H9 (cell line): ENCODE results near the gene CMTM4. TPM values are rescaled to one million over a fixed set of nuclear protein-coding genes. Genes with fewer than 3 reads are reported as not detected.

ENCODE experiments used
- DNase-seq: peaks from one replicate; pipeline ENCODE4 v3.0.0-alpha.2; 2017
- H2AFZ ChIP-seq: one replicate; pipeline ENCODE4 v1.6.1; 2013; ENCODE audit warnings: mild to moderate bottlenecking, low read length, control low read depth, moderate library complexity
- H2AK5ac ChIP-seq: 2 replicates; pipeline ENCODE4 v1.6.1; 2013; ENCODE audit warnings: low read length, control low read depth, mixed read lengths; ENCODE audit not compliant: insufficient read length
- H2BK120ac ChIP-seq: one replicate; pipeline ENCODE4 v1.6.1; 2013; ENCODE audit warnings: low read depth, mild to moderate bottlenecking, low read length, control low read depth, inconsistent platforms; ENCODE audit not compliant: poor library complexity, severe bottlenecking
- H2BK12ac ChIP-seq: 2 replicates; pipeline ENCODE4 v1.6.1; 2013; ENCODE audit warnings: low read length, control low read depth, mixed read lengths, low read depth; ENCODE audit not compliant: insufficient read length
- H2BK15ac ChIP-seq: 2 replicates; pipeline ENCODE4 v1.6.1; 2013; ENCODE audit warnings: low read depth, low read length, control low read depth
- H2BK20ac ChIP-seq: one replicate; pipeline ENCODE4 v1.6.1; 2013; ENCODE audit warnings: low read depth, mild to moderate bottlenecking, low read length, control low read depth, inconsistent platforms; ENCODE audit not compliant: poor library complexity, severe bottlenecking
- H2BK5ac ChIP-seq: 2 replicates; pipeline ENCODE4 v1.6.1; 2013; ENCODE audit warnings: low read length, control low read depth, mixed read lengths; ENCODE audit not compliant: insufficient read length
- H3K14ac ChIP-seq: 2 replicates; pipeline ENCODE4 v1.6.1; 2013; ENCODE audit warnings: low read length, control low read depth; ENCODE audit not compliant: insufficient read depth
- H3K18ac ChIP-seq: 2 replicates; pipeline ENCODE4 v1.6.1; 2013; ENCODE audit warnings: low read depth, mild to moderate bottlenecking, mixed read lengths, low read length, control low read depth; ENCODE audit not compliant: insufficient read length
- H3K23ac ChIP-seq: 2 replicates; pipeline ENCODE4 v1.6.1; 2013; ENCODE audit warnings: low read length, control low read depth, mixed read lengths, low read depth; ENCODE audit not compliant: insufficient read length
- H3K23me2 ChIP-seq: 2 replicates; pipeline ENCODE4 v1.6.1; 2013; ENCODE audit warnings: low read depth, mild to moderate bottlenecking, mixed read lengths, low read length, control low read depth; ENCODE audit not compliant: insufficient read length, poor library complexity, severe bottlenecking
- H3K27ac ChIP-seq: 2 replicates; pipeline ENCODE4 v1.5.1; 2013; ENCODE audit warnings: low read length, control low read depth, mixed read lengths, low read depth; ENCODE audit not compliant: insufficient read length
- H3K27me3 ChIP-seq: 2 replicates; pipeline ENCODE4 v1.6.1; 2013; ENCODE audit warnings: low read length, control low read depth, inconsistent platforms; ENCODE audit not compliant: insufficient read depth
- H3K4ac ChIP-seq: 2 replicates; pipeline ENCODE4 v1.6.1; 2013; ENCODE audit warnings: low read depth, mild to moderate bottlenecking, control low read depth, inconsistent platforms, low read length, moderate library complexity
- H3K4me1 ChIP-seq: 2 replicates; pipeline ENCODE4 v1.6.1; 2013; ENCODE audit warnings: low read length, control low read depth, inconsistent platforms; ENCODE audit not compliant: insufficient read depth
- H3K4me2 ChIP-seq: 2 replicates; pipeline ENCODE4 v1.6.1; 2013; ENCODE audit warnings: low read length, control low read depth, mixed read lengths; ENCODE audit not compliant: insufficient read length, insufficient read depth
- H3K56ac ChIP-seq: 2 replicates; pipeline ENCODE4 v1.6.1; 2013; ENCODE audit warnings: low read depth, mild to moderate bottlenecking, mixed read lengths, low read length, control low read depth; ENCODE audit not compliant: insufficient read length
- H3K79me1 ChIP-seq: 2 replicates; pipeline ENCODE4 v1.6.1; 2013; ENCODE audit warnings: low read depth, mild to moderate bottlenecking, moderate library complexity, low read length, control low read depth, inconsistent platforms; ENCODE audit not compliant: insufficient read depth, poor library complexity, severe bottlenecking
- H3K79me2 ChIP-seq: 2 replicates; pipeline ENCODE4 v1.6.1; 2013; ENCODE audit warnings: low read length, control low read depth, inconsistent platforms; ENCODE audit not compliant: insufficient read depth
- H3K9ac ChIP-seq: 2 replicates; pipeline ENCODE4 v1.6.1; 2013; ENCODE audit warnings: low read length, control low read depth, mixed read lengths; ENCODE audit not compliant: insufficient read length; ENCODE audit errors: extremely low read depth
- H3K9me3 ChIP-seq: one replicate; pipeline ENCODE4 v1.6.1; 2013; ENCODE audit warnings: low read depth, low read length, inconsistent platforms; ENCODE audit not compliant: control insufficient read depth
- H3T11ph ChIP-seq: one replicate; pipeline ENCODE4 v1.6.1; 2013; ENCODE audit warnings: mild to moderate bottlenecking, low read length, control low read depth, inconsistent platforms
- H4K20me1 ChIP-seq: one replicate; pipeline ENCODE4 v1.6.1; 2013; ENCODE audit not compliant: control insufficient read depth, insufficient read length, insufficient read depth
- H4K5ac ChIP-seq: 2 replicates; pipeline ENCODE4 v1.6.1; 2013; ENCODE audit warnings: low read depth, mild to moderate bottlenecking, mixed read lengths, low read length, control low read depth; ENCODE audit not compliant: insufficient read length
- H4K8ac ChIP-seq: replicated peaks from 2 replicates; pipeline ENCODE4 v1.6.1; 2013; ENCODE audit warnings: low read length, control low read depth, mixed read lengths, low read depth; ENCODE audit not compliant: insufficient read length
- H4K91ac ChIP-seq: 2 replicates; pipeline ENCODE4 v1.6.1; 2013; ENCODE audit warnings: low read depth, mild to moderate bottlenecking, moderate library complexity, mixed read lengths, low read length, control low read depth; ENCODE audit not compliant: insufficient read length
- H3K27ac Mint-ChIP-seq, 3 experiments: 2 replicates in 2 of 3; 3 replicates in 1 of 3; pipeline ENCODE4 v1.8.0; 2020 to 2021; ENCODE audit warnings: mixed read lengths in 3 of 3, mild to moderate bottlenecking in 1 of 3, moderate library complexity in 1 of 3
- H3K27me3 Mint-ChIP-seq: 2 replicates; pipeline ENCODE4 v1.8.0; 2021; ENCODE audit warnings: low read depth, mild to moderate bottlenecking, moderate library complexity, mixed read lengths
- H3K36me3 Mint-ChIP-seq, 3 experiments: 2 replicates in 2 of 3; 3 replicates in 1 of 3; pipeline ENCODE4 v1.8.0; 2020 to 2021; ENCODE audit warnings: low read depth in 3 of 3, mixed read lengths in 3 of 3; ENCODE audit not compliant: insufficient read depth in 1 of 3
- H3K4me1 Mint-ChIP-seq, 2 experiments: 2 replicates each; pipeline ENCODE4 v1.8.0; 2020; ENCODE audit warnings: mixed read lengths in 2 of 2
- H3K4me3 Mint-ChIP-seq, 2 experiments: 2 replicates in 1 of 2; 3 replicates in 1 of 2; pipeline ENCODE4 v1.8.0; 2020 to 2021; ENCODE audit warnings: mild to moderate bottlenecking in 2 of 2, mixed read lengths in 2 of 2, moderate library complexity in 1 of 2
- H3K9me3 Mint-ChIP-seq, 2 experiments: 2 replicates in 1 of 2; 3 replicates in 1 of 2; pipeline ENCODE4 v1.8.0; 2020; ENCODE audit warnings: mild to moderate bottlenecking in 2 of 2, mixed read lengths in 2 of 2, moderate library complexity in 1 of 2
- WGBS: extraction: QIAGEN DNeasy Blood & Tissue Kit; methylation state at CpG from one replicate; pipeline ENCODE4 v1.1.7; 2013; ENCODE audit warnings: missing lambda C conversion rate, low lambda C conversion rate, mixed read lengths; ENCODE audit not compliant: insufficient read length; ENCODE audit errors: extremely low coverage; 5-methylcytosine and 5-hydroxymethylcytosine counted together
- total RNA-seq: library from RNA; stranded (reverse); gene quantifications from 2 replicates; pipeline ENCODE4 v1.2.1, GENCODE V29; 2021
- TF ChIP-seq, protein P1 (sequence below): fragments of 200-600 bp; sonication (generic); conservative IDR thresholded peaks from 3 replicates; pipeline ENCODE4 v1.8.0; 2021; ENCODE audit warnings: antibody characterized with exemption, mild to moderate bottlenecking

The CMTM4 gene
- total RNA-seq, 1 experiment from 2014 or later: 40.5 TPM

DNA sequence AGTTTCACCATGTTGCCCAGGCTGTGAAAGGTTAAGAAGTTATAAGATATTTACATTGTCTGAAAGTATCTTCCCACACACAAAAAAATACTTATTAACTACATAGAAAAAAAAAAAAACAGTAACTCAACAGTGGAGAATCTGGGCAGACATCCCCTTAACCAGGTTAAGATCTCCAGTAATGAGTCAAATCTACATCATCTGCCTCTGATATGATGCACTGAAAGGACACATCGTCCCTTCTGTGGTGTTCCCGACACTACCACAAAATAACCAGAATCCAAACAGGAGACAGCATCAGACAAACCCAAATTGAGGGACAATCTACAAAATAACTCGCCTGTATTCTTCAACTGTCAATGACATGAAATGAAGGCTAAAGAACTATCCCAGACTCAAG, 40.0 kb downstream of the CMTM4 start:
- Mint-ChIP-seq H3K9me3 (no peaks in the 10 kb centered on the region), H3K4me3 (no peak overlapping the region), H3K27ac (no peak overlapping the region), H3K4me1 (peaks cover 23 to 30% of the 10 kb centered on the region in 2 experiments), H3K36me3 (no peaks in the 10 kb centered on the region), H3K27me3 (no peaks in the 10 kb centered on the region; the same call in 1 of the 2 replicates)
- Histone ChIP-seq H3K23ac (no peak overlapping the region), H3K27me3 (no peaks in the 10 kb centered on the region), H3T11ph (no peak overlapping the region), H2BK120ac (no peak overlapping the region), H2BK12ac (no peak overlapping the region), H3K14ac (no peak overlapping the region), H3K4ac (no peak overlapping the region), H3K4me1 (0 out of 2 replicates have a peak, but pooled peaks cover 2% of the 10 kb centered on the region), H3K9ac (no peak overlapping the region), H2BK15ac (no peak overlapping the region), H3K4me2 (no peak overlapping the region), H4K91ac (no peak overlapping the region), H2BK5ac (no peak overlapping the region), H2BK20ac (no peak overlapping the region), H3K18ac (no peak overlapping the region), H3K27ac (no peak overlapping the region), H4K20me1 (no peaks in the 10 kb centered on the region), H3K23me2 (no peaks in the 10 kb centered on the region), H3K9me3 (no peaks in the 10 kb centered on the region), H2AFZ (no peak overlapping the region), H4K8ac (no peak overlapping the region), H3K79me2 (peaks cover 2% of the 10 kb centered on the region; the same call in 1 of the 2 replicates), H3K79me1 (peaks cover 2% of the 10 kb centered on the region), H2AK5ac (no peak overlapping the region), H3K56ac (no peak overlapping the region), H4K5ac (no peak overlapping the region)
- no peak for DNase-seq
- TF ChIP-seq, protein P1, sequence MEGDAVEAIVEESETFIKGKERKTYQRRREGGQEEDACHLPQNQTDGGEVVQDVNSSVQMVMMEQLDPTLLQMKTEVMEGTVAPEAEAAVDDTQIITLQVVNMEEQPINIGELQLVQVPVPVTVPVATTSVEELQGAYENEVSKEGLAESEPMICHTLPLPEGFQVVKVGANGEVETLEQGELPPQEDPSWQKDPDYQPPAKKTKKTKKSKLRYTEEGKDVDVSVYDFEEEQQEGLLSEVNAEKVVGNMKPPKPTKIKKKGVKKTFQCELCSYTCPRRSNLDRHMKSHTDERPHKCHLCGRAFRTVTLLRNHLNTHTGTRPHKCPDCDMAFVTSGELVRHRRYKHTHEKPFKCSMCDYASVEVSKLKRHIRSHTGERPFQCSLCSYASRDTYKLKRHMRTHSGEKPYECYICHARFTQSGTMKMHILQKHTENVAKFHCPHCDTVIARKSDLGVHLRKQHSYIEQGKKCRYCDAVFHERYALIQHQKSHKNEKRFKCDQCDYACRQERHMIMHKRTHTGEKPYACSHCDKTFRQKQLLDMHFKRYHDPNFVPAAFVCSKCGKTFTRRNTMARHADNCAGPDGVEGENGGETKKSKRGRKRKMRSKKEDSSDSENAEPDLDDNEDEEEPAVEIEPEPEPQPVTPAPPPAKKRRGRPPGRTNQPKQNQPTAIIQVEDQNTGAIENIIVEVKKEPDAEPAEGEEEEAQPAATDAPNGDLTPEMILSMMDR: no peak
- no CpG with 5 or more reads among the region's 3 CpGs for WGBS
